Progenitor cell of endocrine pancreas (in vitro differentiated cells): ENCODE measurements around the gene KIAA1755. TPM values are rescaled to one million over a fixed set of nuclear protein-coding genes. Genes with fewer than 3 reads are reported as not detected.
A peak's percentile ranks its signal among the peaks of the same experiment; 100 is the strongest.

ENCODE experiments used
- DNase-seq: peaks from one replicate; pipeline ENCODE4 v3.0.0; 2021; ENCODE audit warnings: low spot score; ENCODE audit not compliant: unreplicated experiment
- H3K27ac Mint-ChIP-seq: 2 replicates; pipeline ENCODE4 v1.8.0; 2021; ENCODE audit warnings: mild to moderate bottlenecking, moderate library complexity, mixed read lengths
- H3K27me3 Mint-ChIP-seq: 2 replicates; pipeline ENCODE4 v1.8.0; 2021; ENCODE audit warnings: mixed read lengths
- H3K36me3 Mint-ChIP-seq: 2 replicates; pipeline ENCODE4 v1.8.0; 2022; ENCODE audit warnings: mixed read lengths; ENCODE audit not compliant: insufficient read depth
- H3K4me1 Mint-ChIP-seq: 2 replicates; pipeline ENCODE4 v1.8.0; 2021; ENCODE audit warnings: low read depth, mixed read lengths
- H3K4me3 Mint-ChIP-seq: 2 replicates; pipeline ENCODE4 v1.8.0; 2021; ENCODE audit warnings: low read depth, mild to moderate bottlenecking, moderate library complexity, mixed read lengths
- H3K9me3 Mint-ChIP-seq: 2 replicates; pipeline ENCODE4 v1.8.0; 2021; ENCODE audit warnings: low read depth, mixed read lengths
- CTCF ChIP-seq: fragments of 200-600 bp; sonication (generic); IDR thresholded peaks from one replicate; pipeline ENCODE4 v1.5.0; 2021; ENCODE audit warnings: antibody characterized with exemption, mild to moderate bottlenecking; ENCODE audit not compliant: unreplicated experiment
- long read RNA-seq: library from polyadenylated mRNA; unstranded; transcript quantifications from one replicate; pipeline ENCODE4 v2.0.0, GENCODE V29; 2020
- total RNA-seq: library from RNA; stranded (reverse); gene quantifications from 2 replicates; pipeline ENCODE4 v1.2.1, GENCODE V29; 2021

The KIAA1755 gene
- total RNA-seq: 0.16 and 0.29 TPM in 2 replicates
- long read RNA-seq: 0 reads

DNA sequence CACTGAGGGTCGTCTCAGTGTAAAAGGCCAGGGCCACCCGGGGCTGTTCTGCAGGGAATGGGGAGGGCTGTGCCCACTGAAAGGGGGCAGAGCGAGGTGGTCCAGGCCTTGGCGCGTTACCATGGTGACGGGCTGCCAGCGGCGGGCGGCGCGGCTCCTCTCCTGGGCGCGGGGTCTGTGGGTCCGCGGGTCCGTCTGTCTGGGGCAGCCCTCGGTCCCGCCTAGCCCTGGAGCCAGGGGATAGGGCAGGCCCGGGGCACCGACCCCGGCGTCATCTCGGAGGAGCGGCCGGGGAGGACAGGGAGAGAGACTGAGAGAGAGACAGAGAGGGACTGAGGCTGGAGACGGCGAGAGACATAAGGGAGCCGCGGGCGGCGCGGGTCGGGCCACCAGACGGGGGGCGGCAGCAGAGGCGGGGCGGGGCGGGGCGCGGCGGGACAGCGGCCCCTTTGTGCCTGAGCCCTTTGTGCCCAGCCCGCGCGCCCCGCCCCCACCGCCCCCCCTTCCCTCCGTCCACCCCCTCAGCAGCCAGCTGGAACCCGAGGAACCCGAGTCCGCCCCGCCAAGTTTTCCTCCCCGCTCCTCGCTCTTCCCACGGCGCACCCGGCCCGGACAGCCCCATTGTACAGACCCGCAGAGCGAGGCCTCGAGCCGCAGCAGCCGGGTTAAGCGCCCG is at the start of gene KIAA1755:
TSS of gene KIAA1755 (minus strand) at position 358 of the 676 bp plus-strand sequence. CDS start at position 123, 235 bp downstream.
- no peak for TF ChIP-seq CTCF
- DNase-seq: no peak
- Mint-ChIP-seq H3K27ac (no peak within 1 kb of the TSS), H3K27me3 (peaks cover 39% of the 10 kb centered on the region), H3K36me3 (no peaks in the 10 kb centered on the region), H3K4me3 (peak within 1 kb of the TSS; percentile 18), H3K4me1 (peaks cover 3% of the 10 kb centered on the region), H3K9me3 (peaks cover 1% of the 10 kb centered on the region)

DNA sequence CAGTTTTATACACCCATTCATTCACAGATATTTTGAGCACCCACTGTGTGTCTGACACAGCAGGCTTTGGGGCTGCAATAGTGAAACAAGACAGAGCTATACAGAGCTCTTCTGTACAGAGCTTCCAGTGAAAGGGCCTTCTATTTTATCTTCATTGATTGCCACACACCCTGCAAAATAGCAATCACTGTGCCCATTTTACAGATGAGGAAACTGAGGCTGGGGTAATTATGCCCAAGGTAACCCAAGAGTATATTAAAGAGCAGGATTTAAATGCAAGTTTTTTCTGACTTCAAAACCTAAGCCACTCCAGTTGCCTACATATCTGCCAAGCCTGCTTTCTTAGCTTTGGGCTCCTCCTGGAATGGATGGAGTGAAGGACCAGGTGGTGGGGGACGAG is 47.9 kb upstream of the KIAA1755 start:
- H3K4me3 Mint-ChIP-seq: no peak overlapping the region
- peaks cover 2% of the 10 kb centered on the region for H3K4me1 Mint-ChIP-seq
- no peaks in the 10 kb centered on the region for H3K9me3 Mint-ChIP-seq
- DNase-seq: no peak
- no peak overlapping the region for H3K27ac Mint-ChIP-seq
- TF ChIP-seq CTCF: no peak
- H3K27me3 Mint-ChIP-seq: peaks cover 5% of the 10 kb centered on the region
- H3K36me3 Mint-ChIP-seq: no peaks in the 10 kb centered on the region

DNA sequence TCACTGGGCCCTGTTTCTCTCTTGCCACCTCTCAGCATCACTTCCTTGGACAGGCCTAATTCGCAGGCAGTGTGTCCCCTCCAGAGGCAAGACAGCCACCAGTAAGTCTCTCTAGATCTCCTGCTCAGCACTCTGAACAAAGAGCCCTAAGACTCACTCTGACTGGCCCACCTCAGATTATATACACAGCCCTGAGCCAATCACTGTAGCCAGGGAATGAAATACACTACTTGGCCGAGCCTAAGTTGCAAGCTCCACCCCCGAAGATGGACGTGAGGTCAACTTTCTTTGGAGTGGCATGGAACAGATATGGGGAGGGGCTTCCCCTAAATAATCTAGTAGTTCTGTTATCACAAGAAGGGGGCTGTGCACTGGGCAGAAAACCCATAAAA is 47.5 kb upstream of the KIAA1755 start:
- Mint-ChIP-seq H3K4me3 (no peak overlapping the region), H3K27me3 (peaks cover 9% of the 10 kb centered on the region), H3K4me1 (peaks cover 2% of the 10 kb centered on the region), H3K27ac (no peak overlapping the region), H3K9me3 (no peaks in the 10 kb centered on the region), H3K36me3 (no peaks in the 10 kb centered on the region)
- no peak for DNase-seq
- no peak for TF ChIP-seq CTCF

DNA sequence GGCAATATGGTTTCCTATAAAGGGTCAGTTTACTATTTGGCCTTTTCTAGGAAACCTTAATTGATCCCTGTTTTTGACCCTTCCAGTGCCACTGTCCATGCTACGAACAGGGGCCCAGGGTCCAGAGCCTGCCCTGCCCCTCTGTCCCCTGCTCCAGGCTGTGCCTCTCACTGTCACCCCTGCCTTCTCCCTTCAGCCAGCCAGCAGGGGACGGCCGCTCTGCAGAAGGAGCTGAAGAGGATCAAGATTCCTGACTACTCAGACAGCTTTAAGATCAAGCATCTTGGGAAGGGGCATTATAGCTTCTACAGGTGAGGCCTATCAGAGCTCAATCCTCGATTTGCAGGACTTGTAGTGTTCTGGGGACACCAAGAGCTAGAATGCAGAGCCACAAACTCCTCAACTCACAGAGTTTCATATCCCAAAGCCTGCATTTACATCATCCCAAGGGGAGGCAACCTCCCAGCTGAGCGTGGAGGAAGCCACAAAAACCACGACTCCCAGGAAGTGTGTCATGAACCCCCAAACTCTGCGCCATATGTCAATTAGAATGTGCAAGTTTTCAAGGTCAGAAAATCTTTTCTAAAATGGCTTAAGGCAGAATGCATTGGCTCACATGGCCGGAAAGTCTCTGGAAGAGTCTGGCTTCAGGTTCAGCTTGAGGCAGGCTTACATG is 47.0 kb upstream of the KIAA1755 start:
- Mint-ChIP-seq H3K9me3 (no peaks in the 10 kb centered on the region), H3K36me3 (no peaks in the 10 kb centered on the region), H3K4me3 (no peak overlapping the region), H3K4me1 (peaks cover 2% of the 10 kb centered on the region), H3K27me3 (peaks cover 11% of the 10 kb centered on the region), H3K27ac (no peak overlapping the region)
- no peak for TF ChIP-seq CTCF
- no peak for DNase-seq

DNA sequence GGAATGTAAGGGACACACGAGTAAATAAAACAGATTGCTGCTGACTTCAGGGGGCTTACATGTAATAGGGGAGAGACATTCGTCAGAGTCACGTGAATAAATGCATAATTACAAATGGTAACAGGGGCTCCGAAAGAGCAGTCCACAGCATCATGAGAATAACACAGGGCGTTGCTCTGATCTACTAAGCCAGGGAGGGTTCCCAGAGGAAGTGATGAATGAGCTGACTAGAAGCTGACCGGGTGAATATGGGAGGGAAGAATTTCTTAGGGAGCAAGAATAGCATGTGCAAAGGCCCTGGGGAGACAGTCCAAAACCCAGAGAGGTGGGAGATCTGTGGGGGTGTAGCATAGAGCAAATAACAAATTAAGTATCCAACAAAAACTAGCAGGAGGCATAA is 45.8 kb upstream of the KIAA1755 start:
- peaks cover 10% of the 10 kb centered on the region for H3K27me3 Mint-ChIP-seq
- H3K4me3 Mint-ChIP-seq: no peak overlapping the region

More for the DNA sequence above, 45.8 kb upstream of the KIAA1755 start:
- Mint-ChIP-seq H3K9me3 (no peaks in the 10 kb centered on the region), H3K4me1 (peaks cover 2% of the 10 kb centered on the region), H3K36me3 (no peaks in the 10 kb centered on the region), H3K27ac (no peak overlapping the region)
- no peak for TF ChIP-seq CTCF
- DNase-seq: no peak
